Heart left ventricle (tissue), 16 donors: ENCODE measurements around the gene MTUS2. TPM values are rescaled to one million over a fixed set of nuclear protein-coding genes. Genes with fewer than 3 reads are reported as not detected.

Experiments
- ATAC-seq, 4 donors: fragments of 200-7000 bp; cut with Tn5 transposase; one replicate each; pipeline ENCODE4 v1.9.1; 2020 to 2022; ENCODE audit warnings: moderate library complexity in 4 of 4, mild to moderate bottlenecking in 3 of 4, moderate number of reproducible peaks in 1 of 4
- DNase-seq, 5 donors: peaks; one replicate each; pipeline ENCODE4 v3.0.0-alpha.2; 2020
- H3K27ac ChIP-seq, 12 donors: fragments of 200-600 bp; sonication (generic) in 4 of 12; one replicate each; pipeline versions ENCODE4 v1.5.0 to v1.8.0; 2016 to 2022; ENCODE audit warnings: mild to moderate bottlenecking in 2 of 12
- H3K27me3 ChIP-seq, 9 donors: fragments of 200-600 bp; sonication (generic) in 2 of 9; one replicate each; pipeline versions ENCODE4 v1.5.1 to v1.8.0; 2016 to 2022; ENCODE audit warnings: mild to moderate bottlenecking in 3 of 9
- H3K36me3 ChIP-seq, 9 donors: fragments of 200-600 bp; sonication (generic) in 2 of 9; one replicate each; pipeline versions ENCODE4 v1.5.0 to v1.8.0; 2018 to 2022; ENCODE audit warnings: mild to moderate bottlenecking in 2 of 9
- H3K4me1 ChIP-seq, 12 donors: fragments of 200-600 bp; sonication (generic) in 4 of 12; one replicate each; pipeline versions ENCODE4 v1.5.0 to v1.8.0; 2016 to 2022; ENCODE audit warnings: mild to moderate bottlenecking in 3 of 12
- H3K4me3 ChIP-seq, 12 donors: fragments of 200-600 bp; sonication (generic) in 4 of 12; one replicate each; pipeline versions ENCODE4 v1.5.0 to v1.8.0; 2017 to 2022; ENCODE audit warnings: mild to moderate bottlenecking in 9 of 12, moderate library complexity in 4 of 12
- H3K9me3 ChIP-seq, 12 donors: fragments of 200-600 bp; sonication (generic) in 4 of 12; one replicate each; pipeline versions ENCODE4 v1.5.0 to v1.8.0; 2016 to 2022; ENCODE audit warnings: mild to moderate bottlenecking in 1 of 12
- POLR2A ChIP-seq, 2 donors: fragments of 450-650 bp; IDR thresholded peaks; one replicate each; pipeline ENCODE4 v1.6.1; 2017; ENCODE audit warnings: antibody characterized with exemption in 2 of 2, mild to moderate bottlenecking in 2 of 2, moderate library complexity in 2 of 2
- WGBS, 4 donors: extraction: QIAGEN DNeasy Blood & Tissue Kit in 2 of 4; methylation state at CpG; one replicate each; pipeline versions ENCODE4 v1.1.5 to v1.1.7; 2013 to 2018; 5-methylcytosine and 5-hydroxymethylcytosine counted together
- intact Hi-C, 10 donors: fragments of 100-400 bp; cut with DNase I; formaldehyde crosslinking; loops; one replicate each; pipeline versions ENCODE4 v1.11.1 to v1.14.2; 2022
- polyA plus RNA-seq, 2 donors: library from polyadenylated mRNA; stranded (reverse); fragments of 200-250 nt; gene quantifications; one replicate each; pipeline ENCODE4 v1.2.3, GENCODE V29; 2013
- total RNA-seq, 9 donors: library from RNA; depleted of rRNA in 2 of 9; stranded (reverse); fragments of >200 nt in 2 of 9; fragmentation: NEBNext Ultra II Directional in 3 of 9; extraction: Animal tissue kit (Norgen Biotek cat#: 25700) in 3 of 9; gene quantifications; one replicate each; pipeline versions ENCODE4 v1.1.0 to v1.2.4, GENCODE V29; 2016 to 2023
- TF ChIP-seq, protein P1 (sequence below), 12 donors: fragments of 200-600 bp; sonication (generic) in 4 of 12; IDR thresholded peaks; one replicate each; pipeline versions ENCODE4 v1.5.0 to v1.8.0; 2018 to 2022; ENCODE audit warnings: antibody characterized with exemption in 12 of 12, mild to moderate bottlenecking in 5 of 12
- donor health status: ischemic (EF 13 %, LVEDD 7.1; RV severe dilation, severe dysfunction).
- donor health status: healthy with polysubstance abuse.
- donor health status: DM: no; HTN: yes; CAD: no.
- donor health status: DM: no; HTN: no; CAD: no.
- donor health status: ischemic (EF 25% LVEDD 6.9; RV normal size, moderate dysfunction).
- donor health status: ischemic (EF 25% LVEDD 5.7; RV mildly dilated, moderate dysfunction).
- donor health status: healthy.
- donor health status: DM: yes; HTN: yes; CAD: no.
- donor health status: ischemic (EF 35%, LVEDD 5.7; RV mildly dilated, moderate dysfunction).
- donor health status: nonischemic (EF 11% LVEDD 7.7; RV severe dilation, severe dysfunction).
- donor health status: DM: yes; HTN: yes; CAD: no.
- donor health status: PGD.
- donor health status: ischemic (EF 29% LVEDD 5.4; RV normal size, mild dysfunction).
- donor health status: nonischemic (EF 23%, LVEDD 6.1; RV moderate dilation, normal function).

Gene MTUS2
- total and polyA plus RNA-seq, 11 donors, result 28.7 to 174 (median 67.9) TPM

GRCh38 chr13:29480893-29481525 is 660.9 kb downstream of the MTUS2 start:
- intact Hi-C loops, result no loop called here
- Histone ChIP-seq H3K27me3 (no peaks in the 10 kb centered on the region), H3K9me3 (no peaks in the 10 kb centered on the region), H3K27ac (peak overlapping the region in 1 of 12 donors; percentile 4), H3K4me3 (no peak overlapping the region), H3K4me1 (peaks cover 0 to 39% (median 8%) of the 10 kb centered on the region in 12 donors), H3K36me3 (peaks cover 0 to 10% (median 0%) of the 10 kb centered on the region in 9 donors)
- ATAC-seq (peak; percentile 52 to 67 (median 58)), DNase-seq (no peak)
- 58 to 64% (median 60%) methylated on average over 11 of the region's 11 CpGs for WGBS, 4 donors
- TF ChIP-seq POLR2A (IDR thresholded peaks at IDR 0.05), result no peak
- TF ChIP-seq, protein P1, sequence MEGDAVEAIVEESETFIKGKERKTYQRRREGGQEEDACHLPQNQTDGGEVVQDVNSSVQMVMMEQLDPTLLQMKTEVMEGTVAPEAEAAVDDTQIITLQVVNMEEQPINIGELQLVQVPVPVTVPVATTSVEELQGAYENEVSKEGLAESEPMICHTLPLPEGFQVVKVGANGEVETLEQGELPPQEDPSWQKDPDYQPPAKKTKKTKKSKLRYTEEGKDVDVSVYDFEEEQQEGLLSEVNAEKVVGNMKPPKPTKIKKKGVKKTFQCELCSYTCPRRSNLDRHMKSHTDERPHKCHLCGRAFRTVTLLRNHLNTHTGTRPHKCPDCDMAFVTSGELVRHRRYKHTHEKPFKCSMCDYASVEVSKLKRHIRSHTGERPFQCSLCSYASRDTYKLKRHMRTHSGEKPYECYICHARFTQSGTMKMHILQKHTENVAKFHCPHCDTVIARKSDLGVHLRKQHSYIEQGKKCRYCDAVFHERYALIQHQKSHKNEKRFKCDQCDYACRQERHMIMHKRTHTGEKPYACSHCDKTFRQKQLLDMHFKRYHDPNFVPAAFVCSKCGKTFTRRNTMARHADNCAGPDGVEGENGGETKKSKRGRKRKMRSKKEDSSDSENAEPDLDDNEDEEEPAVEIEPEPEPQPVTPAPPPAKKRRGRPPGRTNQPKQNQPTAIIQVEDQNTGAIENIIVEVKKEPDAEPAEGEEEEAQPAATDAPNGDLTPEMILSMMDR (IDR thresholded peaks at IDR 0.05), result no peak

GRCh38 chr13:29481603-29482002 is 661.5 kb downstream of the MTUS2 start:
- ATAC-seq, result no peak
- no peak for DNase-seq
- no peak overlapping the region for H3K4me3 ChIP-seq
- H3K27ac ChIP-seq, result no peak overlapping the region
- H3K9me3 ChIP-seq, result no peaks in the 10 kb centered on the region
- TF ChIP-seq, protein P1 (IDR thresholded peaks at IDR 0.05), result no peak
- TF ChIP-seq POLR2A (IDR thresholded peaks at IDR 0.05), result no peak
- H3K36me3 ChIP-seq, result peaks cover 0 to 10% (median 0%) of the 10 kb centered on the region in 9 donors
- intact Hi-C loops, result no loop called here
- peaks cover 0 to 39% (median 8%) of the 10 kb centered on the region in 12 donors for H3K4me1 ChIP-seq
- 83 to 92% (median 90%) methylated on average over 5 of the region's 5 CpGs for whole genome bisulfite sequencing, 4 donors
- H3K27me3 ChIP-seq, result no peaks in the 10 kb centered on the region

GRCh38 chr13:29482504-29482903 is 662.4 kb downstream of the MTUS2 start:
- intact Hi-C loops, result no loop called here

DNA sequence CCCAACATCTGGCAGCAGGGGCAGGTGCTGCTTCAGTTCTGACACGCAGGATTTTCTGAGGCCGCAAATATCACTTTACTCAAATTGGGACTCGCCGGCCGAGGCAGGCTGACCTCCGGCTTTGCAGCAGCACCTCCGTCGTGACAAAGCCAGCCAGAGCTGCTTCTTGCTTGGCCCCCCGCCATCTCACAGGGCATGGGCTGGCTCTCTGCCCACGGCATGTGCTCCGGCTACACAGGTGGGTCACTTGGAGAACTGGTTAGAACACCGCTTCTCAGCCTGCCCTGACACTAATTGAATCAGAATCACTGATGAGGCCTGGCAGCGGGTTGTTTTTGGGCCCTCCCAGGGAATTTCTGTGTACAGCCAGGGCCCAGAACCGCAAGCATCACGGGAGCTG is 663.1 kb downstream of the MTUS2 start:
- no peak overlapping the region for H3K27ac ChIP-seq
- DNase-seq (peak in 4 of 5 donors; percentile 38 to 73 (median 60)), ATAC-seq (peak; percentile 9 to 63 (median 22))
- 55 to 76% (median 66%) methylated on average over 13 to 15 of the region's 15 CpGs for WGBS, 4 donors
- H3K36me3 ChIP-seq, result peaks cover 0 to 10% (median 0%) of the 10 kb centered on the region in 9 donors
- no peaks in the 10 kb centered on the region for H3K9me3 ChIP-seq
- no peak overlapping the region for H3K4me3 ChIP-seq
- intact Hi-C loops, result no loop called here
- H3K4me1 ChIP-seq, result peaks cover 0 to 39% (median 8%) of the 10 kb centered on the region in 12 donors
- TF ChIP-seq, protein P1 (IDR thresholded peaks at IDR 0.05), result no peak
- TF ChIP-seq POLR2A (IDR thresholded peaks at IDR 0.05), result no peak
- H3K27me3 ChIP-seq, result no peaks in the 10 kb centered on the region

More at GRCh38 chr13:29482504-29482903, 662.4 kb downstream of the MTUS2 start:
- DNase-seq (no peak), ATAC-seq (no peak)
- 57 to 65% (median 59%) methylated on average over 4 of the region's 4 CpGs for WGBS, 4 donors
- H3K27me3 ChIP-seq, result no peaks in the 10 kb centered on the region
- peaks cover 0 to 39% (median 8%) of the 10 kb centered on the region in 12 donors for H3K4me1 ChIP-seq
- no peaks in the 10 kb centered on the region for H3K9me3 ChIP-seq
- H3K27ac ChIP-seq, result no peak overlapping the region
- H3K36me3 ChIP-seq, result peaks cover 0 to 10% (median 0%) of the 10 kb centered on the region in 9 donors
- TF ChIP-seq, protein P1 (IDR thresholded peaks at IDR 0.05), result no peak
- TF ChIP-seq POLR2A (IDR thresholded peaks at IDR 0.05), result no peak
- no peak overlapping the region for H3K4me3 ChIP-seq
